ENCODE measurements around the gene TMEM95.

DNA sequence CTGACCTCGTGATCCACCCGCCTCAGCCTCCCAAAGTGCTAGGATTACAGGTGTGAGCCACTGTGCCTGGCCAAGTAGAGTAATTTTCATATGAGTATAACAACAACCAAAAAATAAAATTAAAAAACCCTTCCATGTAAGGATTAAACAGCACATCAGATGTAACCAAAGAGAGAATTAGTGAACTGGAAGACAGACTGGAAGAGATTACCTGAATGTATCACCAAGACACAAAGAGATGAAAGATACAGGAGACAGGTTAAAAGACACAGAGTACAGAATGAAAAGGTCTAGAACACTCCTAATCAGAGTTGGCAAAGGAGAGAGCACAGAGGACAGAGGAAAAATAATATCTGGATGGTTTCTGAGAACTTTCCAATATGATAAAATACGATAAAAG is 24.2 kb downstream of the TMEM95 start:
- TF ChIP-seq POLR2A (IDR thresholded peaks at IDR 0.05; ENCODE audit: low read depth, low read length), result no peak
- no peak for TF ChIP-seq POLR2AphosphoS5 (IDR thresholded peaks at IDR 0.05; ENCODE audit: low read depth, low read length)
- TF ChIP-seq TAF1 (IDR thresholded peaks at IDR 0.05; ENCODE audit: low read depth, low read length), result no peak
- TF ChIP-seq SPI1 (IDR thresholded peaks at IDR 0.05; ENCODE audit: low read depth, low read length), result no peak

Measured in GM12891 (cell line).